Measurements from ENCODE around the gene WDR48. TPM values are rescaled to one million over a fixed set of nuclear protein-coding genes. Genes with fewer than 3 reads are reported as not detected.
A peak's percentile ranks its signal among the peaks of the same experiment; 100 is the strongest.

The WDR48 gene
- 100 to 1,000 TPM in 1 of 3 donors, 10 to 100 TPM in 2; 89.1 to 101 (median 91.5) TPM for total RNA-seq
- 64.8 TPM for total RNA-seq (2013)

DNA sequence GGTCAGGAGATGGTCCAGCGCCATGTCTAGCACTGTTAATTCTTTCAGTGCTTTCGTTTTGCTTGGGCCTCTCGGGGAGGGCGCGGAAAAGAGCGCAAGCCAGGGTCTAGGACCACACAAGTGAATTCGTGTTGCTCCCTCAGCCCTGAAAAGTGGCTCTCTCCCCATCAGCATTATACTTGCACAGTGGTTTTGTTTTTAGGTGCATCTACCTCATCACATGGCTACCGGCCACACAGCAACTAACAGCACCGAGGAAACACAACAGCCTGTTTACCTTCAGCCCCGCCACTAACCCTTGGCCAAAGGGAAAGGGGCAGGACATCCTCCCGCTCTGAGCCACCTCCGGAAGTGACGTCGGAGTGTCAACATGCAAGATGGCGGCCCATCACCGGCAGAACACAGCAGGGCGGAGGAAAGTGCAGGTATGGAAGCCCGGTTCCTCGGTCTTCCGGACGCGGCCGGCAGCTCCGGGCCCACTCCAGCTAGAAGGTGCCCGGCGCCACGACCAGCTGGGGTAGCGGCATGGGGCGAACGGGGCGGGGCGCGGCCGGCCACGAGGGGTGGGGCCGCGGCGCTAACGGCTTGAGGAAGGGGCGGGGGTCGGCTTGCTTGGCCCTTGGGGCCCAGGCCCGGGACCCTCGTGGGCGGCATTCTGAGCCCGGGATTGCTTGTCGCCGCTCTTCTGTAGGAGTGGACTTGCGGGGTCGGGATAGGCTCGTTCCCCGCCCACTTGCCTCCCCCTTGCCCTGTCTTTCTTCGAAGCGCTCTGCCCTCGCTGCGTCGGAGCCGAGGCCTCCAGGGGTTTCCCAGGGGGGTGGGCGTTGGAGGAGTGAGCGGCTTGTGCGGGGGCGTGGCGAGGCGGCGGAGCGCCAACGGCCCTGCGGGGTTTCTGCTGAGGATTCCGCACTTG, at the start of gene WDR48, which contains the start of gene SCN11A:
WDR48 (plus strand) TSS at position 368 of the 913 bp plus-strand sequence; CDS start at position 378, 10 bp downstream.
SCN11A (minus strand) TSS at position 296 of the 913 bp plus-strand sequence. CDS start 101,582 bp downstream, outside the sequence.
- Histone ChIP-seq H3K27me3 (ENCODE audit: control insufficient read depth, insufficient read depth, low read length) (no peaks in the 10 kb centered on the region), H3K27ac (ENCODE audit: low read length) (peak within 1 kb of the TSS; percentile 93), H3K9me3 (ENCODE audit: control insufficient read depth, insufficient read depth, low read length) (no peaks in the 10 kb centered on the region), H3K4me1 (ENCODE audit: control insufficient read depth, insufficient read depth, low read length) (peaks cover 15% of the 10 kb centered on the region), H3K36me3 (ENCODE audit: control insufficient read depth, insufficient read depth, low read length) (no peaks in the 10 kb centered on the region), H3K4me3 (ENCODE audit: low read length) (peak within 1 kb of the TSS; percentile 91)
- Mint-ChIP-seq H3K27me3 (ENCODE audit: low read depth in 2 of 2) (no peaks in the 10 kb centered on the region), H3K4me1 (peaks cover 23 to 39% of the 10 kb centered on the region in 2 donors), H3K36me3 (no peaks in the 10 kb centered on the region), H3K4me3 (peak within 1 kb of the TSS; percentile 97), H3K9me3 (no peaks in the 10 kb centered on the region), H3K27ac (peak within 1 kb of the TSS; percentile 98 to 99)
- peak; percentile 88 to 95 (median 90) for ATAC-seq
- under 1% methylated on average over 67 of the region's 68 CpGs for WGBS (ENCODE audit: insufficient coverage)
- DNase-seq, result peak; percentile 89 to 98
- intact Hi-C loops (cut with micrococcal nuclease), result loop anchor here (5.0 kb wide), 2 partner anchors 330 to 355 kb away; partner anchors contain the start of genes RPSA and SLC25A38
- TF ChIP-seq, protein P1, sequence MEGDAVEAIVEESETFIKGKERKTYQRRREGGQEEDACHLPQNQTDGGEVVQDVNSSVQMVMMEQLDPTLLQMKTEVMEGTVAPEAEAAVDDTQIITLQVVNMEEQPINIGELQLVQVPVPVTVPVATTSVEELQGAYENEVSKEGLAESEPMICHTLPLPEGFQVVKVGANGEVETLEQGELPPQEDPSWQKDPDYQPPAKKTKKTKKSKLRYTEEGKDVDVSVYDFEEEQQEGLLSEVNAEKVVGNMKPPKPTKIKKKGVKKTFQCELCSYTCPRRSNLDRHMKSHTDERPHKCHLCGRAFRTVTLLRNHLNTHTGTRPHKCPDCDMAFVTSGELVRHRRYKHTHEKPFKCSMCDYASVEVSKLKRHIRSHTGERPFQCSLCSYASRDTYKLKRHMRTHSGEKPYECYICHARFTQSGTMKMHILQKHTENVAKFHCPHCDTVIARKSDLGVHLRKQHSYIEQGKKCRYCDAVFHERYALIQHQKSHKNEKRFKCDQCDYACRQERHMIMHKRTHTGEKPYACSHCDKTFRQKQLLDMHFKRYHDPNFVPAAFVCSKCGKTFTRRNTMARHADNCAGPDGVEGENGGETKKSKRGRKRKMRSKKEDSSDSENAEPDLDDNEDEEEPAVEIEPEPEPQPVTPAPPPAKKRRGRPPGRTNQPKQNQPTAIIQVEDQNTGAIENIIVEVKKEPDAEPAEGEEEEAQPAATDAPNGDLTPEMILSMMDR (IDR thresholded peaks at IDR 0.05), result no peak

DNA sequence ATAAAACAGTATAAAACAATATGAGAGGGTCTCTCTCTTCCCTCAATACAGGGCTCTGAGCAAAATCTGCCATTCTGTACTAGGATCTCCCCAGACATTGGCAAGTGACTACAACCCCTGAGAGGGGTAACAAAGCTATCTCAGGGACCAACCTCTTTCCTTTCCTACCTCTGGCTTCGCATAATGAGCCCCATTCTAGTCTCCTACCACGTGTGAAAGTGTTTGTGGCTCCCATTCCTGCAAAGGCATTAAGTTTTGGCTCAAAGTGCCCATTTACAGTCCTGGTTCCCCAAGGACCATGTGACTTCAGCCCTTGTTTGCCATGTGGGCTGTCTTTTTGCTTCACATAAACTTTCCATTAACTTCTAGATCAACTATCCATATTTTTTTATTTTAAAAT, 46.5 kb upstream of the WDR48 start:
- no peaks in the 10 kb centered on the region for H3K4me1 Mint-ChIP-seq
- H3K27me3 Mint-ChIP-seq (ENCODE audit: low read depth in 2 of 2), result peaks cover 17 to 25% of the 10 kb centered on the region in 2 donors
- Histone ChIP-seq H3K27me3 (ENCODE audit: control insufficient read depth, insufficient read depth, low read length) (peaks cover 4% of the 10 kb centered on the region), H3K9me3 (ENCODE audit: control insufficient read depth, insufficient read depth, low read length) (no peaks in the 10 kb centered on the region), H3K4me1 (ENCODE audit: control insufficient read depth, insufficient read depth, low read length) (no peaks in the 10 kb centered on the region), H3K36me3 (ENCODE audit: control insufficient read depth, insufficient read depth, low read length) (no peaks in the 10 kb centered on the region), H3K27ac (ENCODE audit: low read length) (no peak overlapping the region), H3K4me3 (ENCODE audit: low read length) (no peak overlapping the region)
- ATAC-seq (no peak), DNase-seq (no peak)
- TF ChIP-seq, protein P1 (IDR thresholded peaks at IDR 0.05), result no peak
- H3K4me3 Mint-ChIP-seq, result no peak overlapping the region
- intact Hi-C loops (cut with micrococcal nuclease), result no loop called here
- no peaks in the 10 kb centered on the region for H3K36me3 Mint-ChIP-seq
- no peaks in the 10 kb centered on the region for H3K9me3 Mint-ChIP-seq
- 61% methylated on average over 2 of the region's 2 CpGs for WGBS (ENCODE audit: insufficient coverage)
- H3K27ac Mint-ChIP-seq, result no peak overlapping the region

DNA sequence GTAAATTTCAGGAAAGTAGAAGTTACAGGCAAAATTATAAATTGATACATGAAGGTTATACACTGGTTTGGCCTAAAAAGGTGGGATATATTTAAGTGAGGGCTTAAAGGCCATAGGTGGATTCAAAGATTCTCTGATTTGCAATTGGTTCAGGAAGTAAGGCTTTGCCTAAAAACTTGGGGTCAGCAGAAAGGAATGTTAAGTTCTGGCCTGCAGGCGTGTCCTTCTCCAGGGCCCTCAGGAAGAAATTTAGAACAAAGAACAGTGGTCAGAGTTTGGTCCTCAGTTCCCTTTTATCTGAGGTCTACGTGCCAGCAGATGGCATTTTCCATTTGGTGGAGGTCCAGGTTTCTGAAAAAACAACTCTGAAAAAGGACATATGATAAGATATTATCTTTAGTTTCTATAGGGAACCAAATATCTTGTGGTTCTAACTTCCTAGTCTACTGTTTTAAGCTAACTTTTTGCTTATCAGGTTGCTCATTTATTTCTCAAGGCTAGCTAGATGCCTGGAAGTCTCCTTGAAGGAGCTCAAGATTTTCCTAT, 40.6 kb upstream of the WDR48 start:
- H3K27ac ChIP-seq (ENCODE audit: low read length), result no peak overlapping the region
- ATAC-seq, result no peak
- 33% methylated on average over 2 of the region's 2 CpGs for WGBS (ENCODE audit: insufficient coverage)
- no peak overlapping the region for H3K4me3 Mint-ChIP-seq
- peaks cover 4% of the 10 kb centered on the region for H3K27me3 ChIP-seq (ENCODE audit: control insufficient read depth, insufficient read depth, low read length)
- TF ChIP-seq, protein P1 (IDR thresholded peaks at IDR 0.05), result no peak
- H3K9me3 ChIP-seq (ENCODE audit: control insufficient read depth, insufficient read depth, low read length), result no peaks in the 10 kb centered on the region
- H3K4me1 ChIP-seq (ENCODE audit: control insufficient read depth, insufficient read depth, low read length), result no peaks in the 10 kb centered on the region
- H3K27me3 Mint-ChIP-seq (ENCODE audit: low read depth in 2 of 2), result peaks cover 12 to 56% of the 10 kb centered on the region in 2 donors
- intact Hi-C loops (cut with micrococcal nuclease), result no loop called here
- no peak overlapping the region for H3K27ac Mint-ChIP-seq
- H3K36me3 ChIP-seq (ENCODE audit: control insufficient read depth, insufficient read depth, low read length), result no peaks in the 10 kb centered on the region
- no peak for DNase-seq
- no peak overlapping the region for H3K4me3 ChIP-seq (ENCODE audit: low read length)
- H3K9me3 Mint-ChIP-seq, result no peaks in the 10 kb centered on the region
- H3K36me3 Mint-ChIP-seq, result no peaks in the 10 kb centered on the region
- no peaks in the 10 kb centered on the region for H3K4me1 Mint-ChIP-seq
